ACC112 (cell line): ENCODE results near the gene TKFC.

Experiments used
- H2AFZ ChIP-seq: fragments of 200-600 bp; sonication (generic); one replicate; pipeline ENCODE4 v1.6.0; 2017; ENCODE audit warnings: antibody characterized with exemption, low read length; ENCODE audit not compliant: unreplicated experiment
- H3K27ac ChIP-seq: fragments of 200-600 bp; sonication (generic); 2 replicates; pipeline ENCODE4 v1.5.1; 2014; ENCODE audit warnings: low read depth, mild to moderate bottlenecking, antibody characterized with exemption, low read length, moderate library complexity
- H3K27me3 ChIP-seq: fragments of 200-600 bp; sonication (generic); 2 replicates; pipeline ENCODE4 v1.6.1; 2014; ENCODE audit warnings: mild to moderate bottlenecking, antibody characterized with exemption, low read length, moderate library complexity, mixed read lengths; ENCODE audit not compliant: insufficient read depth
- H3K36me3 ChIP-seq: fragments of 200-600 bp; sonication (generic); 2 replicates; pipeline ENCODE4 v1.6.1; 2016; ENCODE audit warnings: mild to moderate bottlenecking, antibody characterized with exemption, low read length, moderate library complexity, mixed read lengths; ENCODE audit not compliant: insufficient read depth
- H3K4me1 ChIP-seq: fragments of 200-600 bp; sonication (generic); one replicate; pipeline ENCODE4 v1.6.1; 2016; ENCODE audit warnings: low read length, mixed read lengths; ENCODE audit not compliant: insufficient read depth, unreplicated experiment, control insufficient read depth
- H3K4me3 ChIP-seq: fragments of 200-600 bp; sonication (generic); 2 replicates; pipeline ENCODE4 v1.5.1; 2014; ENCODE audit warnings: mild to moderate bottlenecking, low read depth, low read length
- H3K79me2 ChIP-seq: fragments of 200-600 bp; sonication (generic); one replicate; pipeline ENCODE4 v1.6.0; 2016; ENCODE audit warnings: low read length; ENCODE audit not compliant: control insufficient read depth, unreplicated experiment, insufficient read depth

The TKFC gene

GRCh38 chr11:61345954-61346843 lies 13.2 kb downstream of the TKFC start:
- Histone ChIP-seq H3K36me3 (no peaks in the 10 kb centered on the region), H3K27ac (no peak overlapping the region), H3K4me1 (peaks cover 12% of the 10 kb centered on the region), H2AFZ (no peak overlapping the region), H3K4me3 (no peak overlapping the region), H3K27me3 (no peaks in the 10 kb centered on the region), H3K79me2 (no peaks in the 10 kb centered on the region)

GRCh38 chr11:61347916-61348461 lies 15.0 kb downstream of the TKFC start:
- Histone ChIP-seq H3K4me1 (peaks cover 12% of the 10 kb centered on the region), H3K27ac (peak overlapping the region; percentile 69; the same call in 1 of the 2 replicates), H3K36me3 (no peaks in the 10 kb centered on the region), H3K4me3 (no peak overlapping the region), H3K27me3 (no peaks in the 10 kb centered on the region), H3K79me2 (no peaks in the 10 kb centered on the region), H2AFZ (no peak overlapping the region)

GRCh38 chr11:61349189-61349751 lies 16.2 kb downstream of the TKFC start:
- Histone ChIP-seq H2AFZ (no peak overlapping the region), H3K79me2 (no peaks in the 10 kb centered on the region), H3K27ac (peak overlapping the region; percentile 66; the same call in 1 of the 2 replicates), H3K4me3 (no peak overlapping the region), H3K27me3 (no peaks in the 10 kb centered on the region), H3K4me1 (peaks cover 12% of the 10 kb centered on the region), H3K36me3 (no peaks in the 10 kb centered on the region)

GRCh38 chr11:61349916-61350315 lies 16.9 kb downstream of the TKFC start:
- Histone ChIP-seq H2AFZ (no peak overlapping the region), H3K27me3 (no peaks in the 10 kb centered on the region), H3K27ac (no peak overlapping the region), H3K79me2 (no peaks in the 10 kb centered on the region), H3K36me3 (no peaks in the 10 kb centered on the region), H3K4me3 (no peak overlapping the region), H3K4me1 (peaks cover 12% of the 10 kb centered on the region)

- Histone ChIP-seq H3K79me2 (no peaks in the 10 kb centered on the region), H3K27ac (no peak overlapping the region), H3K4me1 (peaks cover 12% of the 10 kb centered on the region), H2AFZ (no peak overlapping the region), H3K36me3 (no peaks in the 10 kb centered on the region), H3K27me3 (no peaks in the 10 kb centered on the region), H3K4me3 (no peak overlapping the region)
Observed at GRCh38 chr11:61350336-61350735, 17.3 kb downstream of the TKFC start.

- Histone ChIP-seq H2AFZ (no peak overlapping the region), H3K27me3 (no peaks in the 10 kb centered on the region), H3K79me2 (no peaks in the 10 kb centered on the region), H3K36me3 (no peaks in the 10 kb centered on the region), H3K27ac (no peak overlapping the region), H3K4me1 (peaks cover 12% of the 10 kb centered on the region), H3K4me3 (no peak overlapping the region)
Observed at GRCh38 chr11:61350803-61351202, 17.8 kb downstream of the TKFC start.

GRCh38 chr11:61352038-61352437 lies 19.0 kb downstream of the TKFC start:
- no peak overlapping the region for H3K4me3 ChIP-seq
- H3K27me3 ChIP-seq = no peaks in the 10 kb centered on the region
- H3K79me2 ChIP-seq = no peaks in the 10 kb centered on the region
- H2AFZ ChIP-seq = no peak overlapping the region
- H3K27ac ChIP-seq = no peak overlapping the region
- peaks cover 12% of the 10 kb centered on the region for H3K4me1 ChIP-seq
- no peaks in the 10 kb centered on the region for H3K36me3 ChIP-seq

- H3K4me3 ChIP-seq = no peak overlapping the region
- H3K36me3 ChIP-seq = no peaks in the 10 kb centered on the region
- peaks cover 4% of the 10 kb centered on the region for H3K4me1 ChIP-seq
- no peaks in the 10 kb centered on the region for H3K27me3 ChIP-seq
- H3K79me2 ChIP-seq = no peaks in the 10 kb centered on the region
- H3K27ac ChIP-seq = no peak overlapping the region
- no peak overlapping the region for H2AFZ ChIP-seq
Observed at GRCh38 chr11:61353131-61354067, 20.4 kb downstream of the TKFC start.

- Histone ChIP-seq H3K36me3 (no peaks in the 10 kb centered on the region), H3K4me1 (no peaks in the 10 kb centered on the region), H3K4me3 (no peak overlapping the region)
Observed at GRCh38 chr11:61354208-61354607, 21.2 kb downstream of the TKFC start.

GRCh38 chr11:61356706-61357105 lies 23.7 kb downstream of the TKFC start:
- H3K27ac ChIP-seq = no peak overlapping the region
- no peak overlapping the region for H2AFZ ChIP-seq
- H3K4me1 ChIP-seq = peaks cover 7% of the 10 kb centered on the region
- peaks cover 6% of the 10 kb centered on the region for H3K79me2 ChIP-seq
- H3K27me3 ChIP-seq = no peaks in the 10 kb centered on the region
- no peaks in the 10 kb centered on the region for H3K36me3 ChIP-seq
- H3K4me3 ChIP-seq = no peak overlapping the region

More at GRCh38 chr11:61354208-61354607, 21.2 kb downstream of the TKFC start:
- no peak overlapping the region for H3K27ac ChIP-seq
- no peak overlapping the region for H2AFZ ChIP-seq
- no peaks in the 10 kb centered on the region for H3K79me2 ChIP-seq
- H3K27me3 ChIP-seq = no peaks in the 10 kb centered on the region
